Trophoblast cell (in vitro differentiated cells and primary cell): ENCODE data around the gene C5orf63.

Experiments used
- DNase-seq, 2 donors: peaks; one replicate each; pipeline ENCODE4 v3.0.0-alpha.2; 2016
- H2AFZ ChIP-seq: 2 replicates; pipeline ENCODE4 v1.6.1; 2013; ENCODE audit warnings: low read length, moderate library complexity, mild to moderate bottlenecking; ENCODE audit not compliant: insufficient read depth, poor library complexity
- H2AK5ac ChIP-seq: 2 replicates; pipeline ENCODE4 v1.6.1; 2013; ENCODE audit warnings: mild to moderate bottlenecking, low read length
- H2BK120ac ChIP-seq: 2 replicates; pipeline ENCODE4 v1.6.1; 2013; ENCODE audit warnings: low read length, mild to moderate bottlenecking, moderate library complexity; ENCODE audit not compliant: insufficient read depth, poor library complexity
- H2BK12ac ChIP-seq: 2 replicates; pipeline ENCODE4 v1.6.1; 2013; ENCODE audit warnings: mild to moderate bottlenecking, low read length, moderate library complexity
- H2BK5ac ChIP-seq: 2 replicates; pipeline ENCODE4 v1.6.1; 2013; ENCODE audit warnings: low read length, low read depth, moderate library complexity, mild to moderate bottlenecking; ENCODE audit not compliant: poor library complexity
- H3K14ac ChIP-seq: 2 replicates; pipeline ENCODE4 v1.6.1; 2013; ENCODE audit warnings: mild to moderate bottlenecking, low read length
- H3K18ac ChIP-seq: 2 replicates; pipeline ENCODE4 v1.6.1; 2013; ENCODE audit warnings: mild to moderate bottlenecking, low read length
- H3K23ac ChIP-seq: 2 replicates; pipeline ENCODE4 v1.6.1; 2013; ENCODE audit warnings: low read length
- H3K27ac ChIP-seq: 2 replicates; pipeline ENCODE4 v1.5.1; 2013; ENCODE audit warnings: low read depth, mild to moderate bottlenecking, inconsistent platforms, low read length, moderate library complexity
- H3K27me3 ChIP-seq: 2 replicates; pipeline ENCODE4 v1.6.1; 2013; ENCODE audit warnings: inconsistent platforms, mild to moderate bottlenecking, low read length, moderate library complexity; ENCODE audit not compliant: insufficient read depth
- H3K36me3 ChIP-seq, 2 experiments: 1 replicate in 1 of 2; 2 replicates in 1 of 2; pipeline ENCODE4 v1.6.1; 2013; ENCODE audit warnings: low read length in 2 of 2, mild to moderate bottlenecking in 2 of 2, moderate library complexity in 1 of 2; ENCODE audit not compliant: insufficient read depth in 2 of 2, control insufficient read depth in 1 of 2
- H3K4ac ChIP-seq: 2 replicates; pipeline ENCODE4 v1.6.1; 2013; ENCODE audit warnings: low read depth, mild to moderate bottlenecking, low read length, moderate library complexity
- H3K4me1 ChIP-seq, 2 experiments: 1 replicate in 1 of 2; 2 replicates in 1 of 2; pipeline ENCODE4 v1.6.1; 2013; ENCODE audit warnings: low read length in 2 of 2, mild to moderate bottlenecking in 2 of 2, moderate library complexity in 1 of 2; ENCODE audit not compliant: insufficient read depth in 2 of 2, control insufficient read depth in 1 of 2
- H3K4me2 ChIP-seq: 2 replicates; pipeline ENCODE4 v1.6.1; 2013; ENCODE audit warnings: inconsistent platforms, mild to moderate bottlenecking, low read length, moderate library complexity
- H3K4me3 ChIP-seq: 2 replicates; pipeline ENCODE4 v1.5.1; 2013; ENCODE audit warnings: mild to moderate bottlenecking, low read depth, low read length, inconsistent platforms
- H3K79me1 ChIP-seq: one replicate; pipeline ENCODE4 v1.6.1; 2013; ENCODE audit warnings: low read length
- H3K79me2 ChIP-seq: 2 replicates; pipeline ENCODE4 v1.6.1; 2013; ENCODE audit warnings: low read length, mild to moderate bottlenecking; ENCODE audit not compliant: control insufficient read depth, insufficient read depth, poor library complexity
- H3K9ac ChIP-seq: 2 replicates; pipeline ENCODE4 v1.6.1; 2013; ENCODE audit warnings: mild to moderate bottlenecking, low read length
- H3K9me3 ChIP-seq: 2 replicates; pipeline ENCODE4 v1.6.1; 2013; ENCODE audit warnings: low read depth, mild to moderate bottlenecking, control low read depth, inconsistent platforms, low read length; ENCODE audit not compliant: insufficient read depth
- H4K12ac ChIP-seq: 2 replicates; pipeline ENCODE4 v1.6.1; 2013; ENCODE audit warnings: low read depth, mild to moderate bottlenecking, low read length, moderate library complexity
- H4K8ac ChIP-seq: 2 replicates; pipeline ENCODE4 v1.6.1; 2013; ENCODE audit warnings: low read depth, mild to moderate bottlenecking, low read length, moderate library complexity
- H4K91ac ChIP-seq: one replicate; pipeline ENCODE4 v1.6.1; 2013; ENCODE audit warnings: low read depth, mild to moderate bottlenecking, low read length, moderate library complexity
- WGBS: extraction: QIAGEN DNeasy Blood & Tissue Kit; methylation state at CpG from one replicate; pipeline ENCODE4 v1.1.7; 2013; ENCODE audit warnings: missing lambda C conversion rate; ENCODE audit not compliant: insufficient read length, insufficient coverage; ENCODE audit errors: extremely low coverage; 5-methylcytosine and 5-hydroxymethylcytosine counted together

The C5orf63 gene

DNA sequence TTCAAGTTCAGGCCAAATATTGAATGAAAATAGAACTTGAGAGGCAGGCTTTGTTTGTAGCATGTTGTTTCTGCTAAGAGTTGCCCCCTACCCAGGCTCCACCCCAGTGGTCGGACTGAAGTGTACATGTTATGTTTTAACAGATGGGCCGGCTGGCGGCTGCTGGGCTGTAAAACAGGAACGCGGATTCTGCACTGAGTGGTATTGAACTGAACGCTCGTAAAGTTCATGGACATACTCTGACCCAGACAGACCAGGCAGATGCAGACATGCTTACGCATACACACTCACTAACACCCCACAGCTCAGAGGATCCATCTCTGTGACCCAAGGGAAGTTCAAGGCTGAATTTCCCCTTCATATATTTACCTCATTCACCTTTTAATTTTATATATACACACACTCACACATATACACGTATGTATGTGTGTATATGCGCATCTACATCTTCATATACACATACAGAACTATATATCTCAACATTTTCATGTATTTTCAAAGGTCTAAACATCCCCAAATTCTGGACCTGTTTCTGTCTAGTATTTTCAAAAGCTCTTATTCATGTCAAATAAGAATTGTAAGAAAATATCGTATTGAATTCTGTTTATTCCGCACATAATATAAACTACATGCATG is 44.4 kb downstream of the C5orf63 start:
- WGBS, result no CpG with 5 or more reads among the region's 12 CpGs
- no peak overlapping the region for H3K9ac ChIP-seq
- H3K36me3 ChIP-seq, result no peaks in the 10 kb centered on the region
- H2BK5ac ChIP-seq, result no peak overlapping the region
- no peak overlapping the region for H2BK120ac ChIP-seq
- H3K27me3 ChIP-seq, result peaks cover 3% of the 10 kb centered on the region
- H3K79me1 ChIP-seq, result no peaks in the 10 kb centered on the region
- no peak overlapping the region for H2AFZ ChIP-seq
- H4K91ac ChIP-seq, result no peak overlapping the region
- no peak overlapping the region for H3K18ac ChIP-seq
- H3K27ac ChIP-seq, result no peak overlapping the region
- peak in 1 of 2 donors; percentile 2 for DNase-seq
- H3K23ac ChIP-seq, result no peak overlapping the region
- no peak overlapping the region for H2BK12ac ChIP-seq
- H3K79me2 ChIP-seq, result no peaks in the 10 kb centered on the region
- H4K8ac ChIP-seq, result no peak overlapping the region
- H3K14ac ChIP-seq, result no peak overlapping the region
- H3K4me3 ChIP-seq, result no peak overlapping the region
- peaks cover 3% of the 10 kb centered on the region for H3K9me3 ChIP-seq
- peaks cover 2 to 12% of the 10 kb centered on the region in 2 experiments for H3K4me1 ChIP-seq
- no peak overlapping the region for H4K12ac ChIP-seq
- no peak overlapping the region for H3K4ac ChIP-seq
- H3K4me2 ChIP-seq, result no peak overlapping the region
- H2AK5ac ChIP-seq, result no peak overlapping the region

DNA sequence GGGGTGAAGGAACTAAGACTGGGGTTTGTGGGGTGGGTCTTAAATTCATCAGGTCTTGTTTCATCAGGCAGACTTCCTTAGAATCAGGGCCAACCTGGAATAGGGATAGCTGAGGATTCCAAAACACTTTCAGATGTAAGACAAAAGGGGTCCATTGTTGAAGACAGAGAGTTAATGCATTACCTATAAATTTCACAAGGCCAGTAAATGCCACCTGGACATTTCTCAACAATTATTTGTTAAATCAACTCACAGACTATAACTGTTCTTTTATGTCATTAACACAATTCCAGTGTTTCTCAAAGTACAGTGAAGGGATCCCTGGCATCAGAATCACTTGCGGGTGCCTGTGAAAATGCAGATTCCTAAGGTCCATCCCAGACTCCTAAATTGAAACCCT is 45.8 kb downstream of the C5orf63 start:
- peaks cover 3% of the 10 kb centered on the region for H3K27me3 ChIP-seq
- H4K12ac ChIP-seq, result no peak overlapping the region
- H2AFZ ChIP-seq, result no peak overlapping the region
- no peak for DNase-seq
- no peak overlapping the region for H3K27ac ChIP-seq
- no peak overlapping the region for H3K9ac ChIP-seq
- H4K91ac ChIP-seq, result no peak overlapping the region
- H3K23ac ChIP-seq, result no peak overlapping the region
- no peak overlapping the region for H3K4me2 ChIP-seq
- no peak overlapping the region for H3K4me3 ChIP-seq
- no peak overlapping the region for H4K8ac ChIP-seq
- H3K9me3 ChIP-seq, result peaks cover 3% of the 10 kb centered on the region
- no peak overlapping the region for H2AK5ac ChIP-seq
- no peaks in the 10 kb centered on the region for H3K79me1 ChIP-seq
- no peak overlapping the region for H3K14ac ChIP-seq
- H2BK120ac ChIP-seq, result no peak overlapping the region
- H3K18ac ChIP-seq, result no peak overlapping the region
- no peak overlapping the region for H2BK5ac ChIP-seq
- no peaks in the 10 kb centered on the region for H3K79me2 ChIP-seq
- H3K36me3 ChIP-seq, result no peaks in the 10 kb centered on the region
- no peak overlapping the region for H3K4ac ChIP-seq
- no CpG with 5 or more reads among the region's 1 CpG for WGBS
- peaks cover 2 to 12% of the 10 kb centered on the region in 2 experiments for H3K4me1 ChIP-seq
- H2BK12ac ChIP-seq, result no peak overlapping the region

DNA sequence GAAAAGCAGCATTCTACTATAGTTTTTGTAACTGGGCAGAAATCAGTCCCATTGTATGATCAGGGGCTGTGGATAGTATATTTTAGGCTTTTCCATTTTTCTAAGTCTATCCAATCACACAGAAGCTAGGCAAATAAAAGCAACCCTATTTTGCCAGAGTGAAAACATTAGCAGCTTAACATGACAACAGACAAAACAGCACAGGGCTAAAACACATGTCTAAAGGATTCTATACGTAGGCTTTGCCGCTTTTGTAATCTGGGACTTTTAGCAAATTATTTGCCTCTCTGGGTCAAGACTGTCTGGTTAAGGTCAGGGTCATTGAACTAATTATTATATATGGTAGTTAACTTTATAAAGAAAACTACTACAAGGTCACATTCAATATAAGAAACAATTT is 47.1 kb downstream of the C5orf63 start:
- no peak overlapping the region for H4K12ac ChIP-seq
- no peak overlapping the region for H4K8ac ChIP-seq
- no peak overlapping the region for H3K4me3 ChIP-seq
- no peak overlapping the region for H2AFZ ChIP-seq
- DNase-seq, result no peak
- H3K9ac ChIP-seq, result no peak overlapping the region
- H3K4me2 ChIP-seq, result no peak overlapping the region
- H2BK120ac ChIP-seq, result no peak overlapping the region
- H3K36me3 ChIP-seq, result no peaks in the 10 kb centered on the region
- H3K14ac ChIP-seq, result no peak overlapping the region
- peaks cover 3% of the 10 kb centered on the region for H3K9me3 ChIP-seq
- no peak overlapping the region for H3K27ac ChIP-seq
- H3K4ac ChIP-seq, result no peak overlapping the region
- no peak overlapping the region for H2AK5ac ChIP-seq
- no peak overlapping the region for H4K91ac ChIP-seq
- no peaks in the 10 kb centered on the region for H3K79me2 ChIP-seq
- no peak overlapping the region for H2BK12ac ChIP-seq
- peaks cover 3% of the 10 kb centered on the region for H3K27me3 ChIP-seq
- H3K79me1 ChIP-seq, result no peaks in the 10 kb centered on the region
- no peak overlapping the region for H2BK5ac ChIP-seq
- no peak overlapping the region for H3K23ac ChIP-seq
- H3K4me1 ChIP-seq, result peaks cover 2 to 9% of the 10 kb centered on the region in 2 experiments
- H3K18ac ChIP-seq, result no peak overlapping the region
- WGBS, result no CpG with 5 or more reads among the region's 2 CpGs

DNA sequence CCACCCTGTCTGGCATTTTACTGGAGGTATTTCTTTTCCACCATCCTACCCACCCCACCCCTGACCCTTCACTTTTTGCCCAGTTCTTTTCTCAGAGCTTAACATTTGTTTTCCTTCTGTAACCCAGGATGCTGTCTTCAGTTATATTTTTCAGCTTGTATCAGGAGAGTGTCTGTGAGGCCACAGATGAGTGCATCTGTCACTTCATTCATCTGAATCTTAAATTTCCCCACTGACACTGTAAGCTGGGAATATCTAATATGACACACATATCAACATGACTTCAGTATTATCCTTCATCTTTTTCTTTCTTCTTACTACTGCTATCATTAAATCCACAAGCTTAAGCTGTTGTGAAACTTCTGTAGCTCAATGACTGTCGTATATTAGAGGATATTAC is 47.8 kb downstream of the C5orf63 start:
- peaks cover 3% of the 10 kb centered on the region for H3K9me3 ChIP-seq
- no peaks in the 10 kb centered on the region for H3K79me2 ChIP-seq
- no peak overlapping the region for H3K9ac ChIP-seq
- no peak overlapping the region for H2AK5ac ChIP-seq
- no peak for DNase-seq
- no peak overlapping the region for H2BK120ac ChIP-seq
- H3K14ac ChIP-seq, result no peak overlapping the region
- no peak overlapping the region for H4K12ac ChIP-seq
- no peak overlapping the region for H3K27ac ChIP-seq
- no peak overlapping the region for H3K23ac ChIP-seq
- no peak overlapping the region for H3K4ac ChIP-seq
- no peak overlapping the region for H4K8ac ChIP-seq
- no peak overlapping the region for H2BK5ac ChIP-seq
- no CpG with 5 or more reads among the region's 1 CpG for WGBS
- H2AFZ ChIP-seq, result no peak overlapping the region
- peaks cover 3% of the 10 kb centered on the region for H3K27me3 ChIP-seq
- H3K4me1 ChIP-seq, result peaks cover 2 to 7% of the 10 kb centered on the region in 2 experiments
- no peak overlapping the region for H3K4me3 ChIP-seq
- H2BK12ac ChIP-seq, result no peak overlapping the region
- H3K36me3 ChIP-seq, result no peaks in the 10 kb centered on the region
- no peak overlapping the region for H3K18ac ChIP-seq
- H3K4me2 ChIP-seq, result no peak overlapping the region
- H4K91ac ChIP-seq, result no peak overlapping the region
- H3K79me1 ChIP-seq, result no peaks in the 10 kb centered on the region
